Measurements from ENCODE around the gene SRSF8.
"Not testable (repeated sequence)": the region's sequence is repeated elsewhere in the genome, so short reads cannot be mapped to it uniquely, and the experiment has no call there.

Gene SRSF8

DNA sequence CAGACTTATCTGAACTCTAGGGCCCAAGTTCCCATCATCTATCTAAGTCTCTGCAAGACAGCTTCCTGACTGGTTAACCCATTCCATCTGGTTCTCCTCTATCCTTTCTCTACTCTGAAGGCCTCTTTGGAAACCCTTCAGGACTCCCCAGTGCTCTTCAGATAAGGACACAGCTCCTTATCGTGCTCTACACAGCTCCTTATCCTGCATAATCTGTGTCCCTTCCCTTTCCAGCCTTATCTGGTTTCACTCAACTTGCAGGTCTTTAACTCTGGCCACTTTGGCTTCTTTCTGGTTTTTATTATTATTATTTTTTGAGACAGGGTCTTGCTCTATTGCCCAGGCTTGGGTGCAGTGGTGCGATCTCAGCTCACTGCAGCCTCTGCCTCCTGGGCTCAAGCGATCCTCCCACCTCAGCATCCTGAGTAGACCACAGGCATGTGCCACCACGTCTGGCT is 33.5 kb downstream of the SRSF8 start:
- DNase-seq: no peak

DNA sequence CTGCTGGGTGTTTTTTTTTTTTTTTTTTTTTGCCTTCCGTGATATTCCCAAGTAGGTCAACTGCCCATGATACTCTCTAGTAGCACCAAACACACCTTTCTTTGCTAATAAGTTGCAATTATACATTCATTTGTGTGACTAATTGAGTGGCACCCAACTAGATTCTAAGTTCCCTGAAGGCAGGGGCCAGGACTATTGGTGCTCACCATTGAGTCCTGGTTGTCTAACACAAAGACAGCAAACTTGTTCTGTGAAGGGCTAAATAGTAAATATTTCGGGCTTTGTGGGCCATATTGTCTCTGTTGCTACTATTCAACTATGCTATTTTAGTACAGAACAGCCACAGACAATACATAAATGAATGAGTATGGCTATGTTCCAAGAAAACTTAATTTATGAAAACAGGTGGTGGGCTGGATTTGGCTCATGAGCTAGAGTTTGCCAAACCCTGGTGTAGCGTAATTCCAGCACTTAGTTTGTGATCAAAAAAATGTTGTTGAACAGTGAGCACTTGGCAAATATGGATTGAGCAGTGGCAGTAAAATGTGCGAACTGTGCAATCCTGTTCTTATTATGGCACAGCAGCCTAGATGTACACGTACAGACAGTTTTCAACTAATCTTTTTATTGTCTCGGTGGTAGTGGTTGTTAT is 34.3 kb downstream of the SRSF8 start:
- DNase-seq: no peak

GRCh38 chr11:95101935-95102334 is 35.2 kb downstream of the SRSF8 start:
- DNase-seq: peak; percentile 35

- no peak for DNase-seq
Observed at GRCh38 chr11:95102733-95103132, 36.0 kb downstream of the SRSF8 start.

GRCh38 chr11:95103701-95104100 is 37.0 kb downstream of the SRSF8 start:
- no peak for DNase-seq

- DNase-seq: no peak
Observed at GRCh38 chr11:95104121-95104830, 37.6 kb downstream of the SRSF8 start.

DNA sequence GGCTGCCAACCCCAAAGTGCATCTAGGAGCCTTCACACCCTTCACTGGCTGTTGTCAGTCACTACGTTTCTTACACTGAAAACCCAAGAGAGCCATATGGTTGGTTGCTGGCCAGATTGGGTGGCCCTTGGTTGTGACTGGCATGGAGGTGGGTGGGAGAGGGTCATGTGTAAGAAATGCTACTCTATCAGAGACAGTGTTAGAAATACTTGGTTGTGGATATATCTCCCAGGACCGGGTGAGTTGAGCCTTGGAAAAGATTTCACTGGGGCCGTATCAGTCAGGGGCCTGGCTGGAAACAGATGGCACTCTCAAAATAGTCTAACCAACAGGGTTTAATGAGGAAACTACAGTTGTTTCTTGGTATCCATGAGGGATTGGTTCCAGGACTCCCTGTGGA is 38.1 kb downstream of the SRSF8 start:
- no peak for DNase-seq

DNA sequence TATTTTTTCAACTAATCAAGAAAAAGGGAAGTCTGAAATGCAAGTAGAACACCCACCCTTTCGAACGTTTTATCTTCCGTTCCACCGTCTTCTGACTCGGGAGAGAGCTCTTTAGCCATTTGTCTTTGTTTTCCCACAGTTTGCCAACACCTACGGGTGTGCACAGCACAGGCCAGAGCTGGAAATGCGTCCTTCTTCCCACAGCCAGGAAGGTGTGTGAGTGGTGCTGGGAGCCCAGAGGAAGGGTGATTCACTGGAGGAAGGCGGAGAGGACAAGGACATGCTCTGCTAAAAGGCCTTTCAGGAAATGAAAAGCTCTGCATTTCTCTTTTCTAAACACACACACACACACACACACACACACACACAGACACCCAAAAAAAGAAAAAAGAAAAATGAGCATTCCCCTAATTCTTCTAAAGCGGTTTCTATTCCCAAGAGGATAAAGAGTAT is 41.5 kb downstream of the SRSF8 start:
- no peak for DNase-seq

GRCh38 chr11:95108671-95109551 is 42.2 kb downstream of the SRSF8 start:
- peak; percentile 35 for DNase-seq

DNA sequence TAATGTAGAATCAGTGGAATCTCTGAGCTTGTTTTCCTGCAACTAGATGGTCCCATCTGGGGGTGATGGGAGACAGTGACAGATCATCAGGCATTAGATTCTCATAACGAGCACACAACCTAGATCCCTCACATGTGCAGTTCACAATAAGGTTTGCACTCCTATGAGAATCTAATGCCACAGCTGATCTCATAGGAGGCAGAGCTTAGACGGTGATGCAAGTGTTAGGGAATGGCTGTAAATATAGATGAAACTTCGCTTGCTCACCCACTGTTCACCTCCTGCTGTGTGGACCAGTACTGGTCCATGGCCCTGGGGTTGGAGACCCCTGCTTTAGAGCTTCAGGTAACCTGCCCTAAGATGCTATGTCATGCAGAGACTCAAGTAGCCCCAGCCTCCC is 44.8 kb downstream of the SRSF8 start:
- not testable (repeated sequence) for DNase-seq

- no peak for DNase-seq
Observed at GRCh38 chr11:95111923-95112540, 45.3 kb downstream of the SRSF8 start.

- no peak for DNase-seq
Observed at GRCh38 chr11:95115597-95115996, 48.9 kb downstream of the SRSF8 start.

- DNase-seq: no peak
Observed at GRCh38 chr11:95119361-95120060, 52.8 kb downstream of the SRSF8 start.

Measured in NCI-H82 (cell line).